ENCODE data around the gene KRT32.

KRT32 gene

DNA sequence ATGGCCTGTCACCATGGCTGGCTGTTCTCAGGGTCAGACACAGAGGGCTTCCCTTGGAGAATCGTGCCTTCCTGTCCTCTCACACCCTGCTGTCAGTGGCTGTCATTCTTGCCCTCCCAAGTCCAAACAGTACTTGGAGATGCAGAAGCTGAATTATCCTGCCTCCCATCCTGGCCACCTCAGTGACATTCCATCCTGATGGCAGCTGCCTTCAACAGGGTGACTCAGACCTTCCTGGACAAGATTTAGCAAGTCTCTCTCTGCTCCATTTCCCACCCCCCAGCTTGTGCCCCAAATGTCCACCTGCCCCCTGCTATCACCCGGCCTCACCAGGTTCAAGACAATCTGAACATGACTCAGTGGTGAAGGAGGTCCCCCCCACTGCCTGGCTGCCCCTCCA, 27.3 kb upstream of the KRT32 start:
- Histone ChIP-seq H3K4me1 (peaks cover 22% of the 10 kb centered on the region), H3K9me3 (no peaks in the 10 kb centered on the region), H4K20me1 (no peaks in the 10 kb centered on the region), H3K27ac (no peak overlapping the region), H3K4me2 (no peak overlapping the region), H3K9ac (no peak overlapping the region), H3K27me3 (no peaks in the 10 kb centered on the region), H3K4me3 (no peak overlapping the region), H3K36me3 (no peaks in the 10 kb centered on the region)
- no peak for TF ChIP-seq Cebpa-rat (IDR thresholded peaks at IDR 0.05)

DNA sequence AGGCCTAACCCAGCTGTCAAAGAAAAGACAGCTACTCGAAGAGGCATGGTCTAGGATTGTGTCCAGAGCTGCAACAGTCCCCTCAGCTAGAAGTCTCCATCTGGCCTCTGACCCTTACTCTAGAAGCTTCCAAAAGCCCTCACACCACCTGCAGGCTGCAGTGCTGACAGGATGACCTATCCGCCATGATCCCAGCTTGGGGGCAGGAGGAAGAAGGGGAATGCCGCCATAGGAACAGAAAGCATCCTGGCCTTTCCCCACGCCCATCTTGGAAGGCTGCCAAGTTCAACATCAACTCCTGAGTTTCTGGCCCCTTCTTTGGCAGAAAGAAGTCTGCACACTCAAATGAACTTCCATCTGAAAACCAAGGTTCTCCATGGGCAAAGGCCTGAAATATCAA, 25.6 kb upstream of the KRT32 start:
- H3K4me3 ChIP-seq, result no peak overlapping the region
- H3K4me1 ChIP-seq, result peaks cover 20% of the 10 kb centered on the region
- no peak for TF ChIP-seq Cebpa-rat (IDR thresholded peaks at IDR 0.05)
- no peaks in the 10 kb centered on the region for H3K36me3 ChIP-seq
- no peaks in the 10 kb centered on the region for H3K27me3 ChIP-seq
- H3K4me2 ChIP-seq, result no peak overlapping the region
- H4K20me1 ChIP-seq, result no peaks in the 10 kb centered on the region
- H3K27ac ChIP-seq, result no peak overlapping the region
- H3K9ac ChIP-seq, result no peak overlapping the region
- H3K9me3 ChIP-seq, result no peaks in the 10 kb centered on the region

DNA sequence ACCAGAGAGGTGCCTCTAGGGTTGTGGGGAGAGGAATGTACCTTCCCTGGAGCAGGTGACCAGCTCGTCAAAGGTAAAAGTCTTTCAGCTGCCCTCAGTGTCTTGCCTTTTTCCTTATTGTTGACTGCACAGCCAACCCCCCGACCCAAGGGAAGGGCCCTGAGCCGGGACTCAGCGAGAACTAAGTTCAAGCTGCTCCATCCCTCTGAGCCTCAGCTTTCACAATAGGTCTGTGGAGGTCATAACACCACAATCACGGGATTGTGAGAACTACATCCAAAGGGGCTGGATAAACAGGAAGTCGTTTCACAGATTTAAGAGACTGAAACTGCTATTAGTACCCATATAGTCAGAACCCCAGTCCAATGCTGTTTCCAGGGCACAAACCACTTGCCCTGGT, 25.2 kb upstream of the KRT32 start:
- TF ChIP-seq Cebpa-rat (IDR thresholded peaks at IDR 0.05), result no peak
- no peaks in the 10 kb centered on the region for H3K9me3 ChIP-seq
- no peaks in the 10 kb centered on the region for H4K20me1 ChIP-seq
- no peak overlapping the region for H3K9ac ChIP-seq
- no peaks in the 10 kb centered on the region for H3K27me3 ChIP-seq
- no peak overlapping the region for H3K4me2 ChIP-seq
- no peak overlapping the region for H3K4me3 ChIP-seq
- no peaks in the 10 kb centered on the region for H3K36me3 ChIP-seq
- H3K4me1 ChIP-seq, result peaks cover 16% of the 10 kb centered on the region
- no peak overlapping the region for H3K27ac ChIP-seq

DNA sequence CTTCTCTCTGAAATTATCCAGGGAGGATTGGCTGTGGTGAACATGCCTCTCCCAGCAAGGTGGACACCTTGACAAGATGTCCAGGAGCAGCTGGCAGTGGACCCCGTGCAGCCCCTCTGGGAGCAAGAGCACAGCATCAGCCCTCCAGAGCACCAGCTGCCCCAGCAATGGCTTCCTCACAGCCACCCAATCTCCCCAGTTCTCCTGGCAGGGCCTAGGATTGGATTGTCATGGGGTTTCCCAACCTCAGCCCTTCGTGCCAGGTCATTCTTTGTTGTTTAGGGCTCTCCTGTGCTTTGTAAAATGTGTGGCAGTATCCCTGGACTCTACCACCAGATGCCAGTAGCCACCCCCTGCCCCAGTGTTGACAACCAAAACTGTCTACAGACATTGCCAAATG, 24.3 kb upstream of the KRT32 start:
- TF ChIP-seq Cebpa-rat (IDR thresholded peaks at IDR 0.05), result no peak
- no peak overlapping the region for H3K27ac ChIP-seq
- H3K4me3 ChIP-seq, result no peak overlapping the region
- no peaks in the 10 kb centered on the region for H3K9me3 ChIP-seq
- no peaks in the 10 kb centered on the region for H4K20me1 ChIP-seq
- no peak overlapping the region for H3K4me2 ChIP-seq
- no peaks in the 10 kb centered on the region for H3K27me3 ChIP-seq
- no peaks in the 10 kb centered on the region for H3K36me3 ChIP-seq
- H3K9ac ChIP-seq, result no peak overlapping the region
- peaks cover 7% of the 10 kb centered on the region for H3K4me1 ChIP-seq

DNA sequence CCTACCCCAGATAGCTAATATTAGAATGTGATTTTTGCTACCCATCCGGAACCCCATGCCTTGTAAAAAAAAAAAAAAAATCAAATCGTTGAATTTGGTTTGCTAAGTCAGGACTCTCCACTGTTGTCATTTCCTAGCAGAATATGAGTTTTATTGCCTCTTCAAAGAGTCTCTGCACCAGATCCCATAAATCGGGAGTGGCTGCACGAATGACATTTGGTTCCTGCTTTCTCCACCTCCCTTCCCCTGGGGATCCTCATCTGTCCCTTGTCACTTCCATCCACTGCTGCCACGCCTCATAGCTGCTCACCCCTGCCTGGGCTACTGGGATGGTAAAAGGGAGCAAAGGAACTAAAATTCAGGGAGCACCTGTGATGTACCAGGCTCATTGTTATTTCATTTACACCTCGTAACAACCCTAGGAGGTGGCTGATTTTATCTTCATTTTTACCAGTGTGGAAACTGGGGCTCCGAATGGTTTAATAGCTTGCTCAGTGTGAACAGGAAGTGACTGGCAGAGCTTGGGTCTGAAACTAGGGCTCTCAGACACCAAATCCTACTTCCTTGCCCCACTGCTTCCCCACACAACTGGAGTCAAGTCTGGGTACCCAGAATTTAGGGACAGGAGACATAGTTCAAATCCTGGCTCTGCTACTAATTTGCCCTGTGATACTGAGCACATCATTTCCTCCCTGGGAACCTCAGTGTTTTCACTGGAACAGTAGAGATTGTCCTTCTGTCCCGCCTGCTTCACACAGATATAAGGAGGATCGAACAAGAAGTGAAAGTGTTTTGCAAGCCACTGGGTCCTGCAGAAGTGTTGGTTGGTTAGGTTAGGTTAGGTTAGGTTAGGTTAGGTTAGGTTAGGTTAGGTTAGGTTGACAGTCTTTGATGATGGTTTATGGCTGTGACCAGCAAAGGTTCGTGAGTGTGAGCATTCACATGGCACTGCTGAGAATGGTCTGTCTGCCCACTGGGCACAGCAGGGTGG, 23.1 kb upstream of the KRT32 start:
- Histone ChIP-seq H3K4me3 (no peak overlapping the region), H3K27me3 (no peaks in the 10 kb centered on the region), H3K27ac (no peak overlapping the region), H3K4me2 (no peak overlapping the region; the same call in 1 of the 2 replicates), H3K4me1 (peaks cover 6% of the 10 kb centered on the region), H3K9ac (no peak overlapping the region), H3K36me3 (no peaks in the 10 kb centered on the region), H4K20me1 (no peaks in the 10 kb centered on the region), H3K9me3 (no peaks in the 10 kb centered on the region)
- TF ChIP-seq Cebpa-rat (IDR thresholded peaks at IDR 0.05), result no peak

DNA sequence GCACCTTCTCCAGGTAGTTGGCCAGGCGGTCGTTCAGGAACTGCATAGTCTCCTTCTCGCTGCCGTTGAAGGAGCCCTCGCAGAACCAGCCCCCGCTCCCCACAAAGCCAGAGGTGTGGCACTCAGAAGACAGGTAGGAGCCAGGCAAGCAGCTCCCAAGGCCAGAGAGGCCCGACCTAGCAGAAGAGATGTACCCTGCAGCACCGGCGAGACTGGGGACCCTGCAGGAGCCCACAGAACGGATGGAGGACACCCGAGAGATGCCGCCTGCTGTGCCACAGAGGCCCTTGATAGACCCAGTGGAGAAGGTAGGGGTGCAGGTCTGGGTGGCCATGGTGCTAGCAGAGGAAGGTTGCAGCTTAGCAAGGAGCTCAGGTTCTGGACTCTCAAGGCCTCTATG, 22.3 kb upstream of the KRT32 start, which contains the start of gene KRT36:
Gene KRT36, minus strand, starts transcription at position 380 of the 400 bp plus-strand sequence. Its CDS starts 46 bp downstream, at position 334.
- Histone ChIP-seq H3K9ac (no peak within 1 kb of the TSS), H4K20me1 (no peaks in the 10 kb centered on the region), H3K27me3 (no peaks in the 10 kb centered on the region), H3K4me2 (no peak within 1 kb of the TSS; the same call in 1 of the 2 replicates), H3K4me1 (peaks cover 6% of the 10 kb centered on the region), H3K27ac (no peak within 1 kb of the TSS), H3K9me3 (no peaks in the 10 kb centered on the region), H3K36me3 (no peaks in the 10 kb centered on the region), H3K4me3 (no peak within 1 kb of the TSS)
- no peak for TF ChIP-seq Cebpa-rat (IDR thresholded peaks at IDR 0.05)

GRCh38 chr17:41486809-41487530, 19.8 kb upstream of the KRT32 start:
- TF ChIP-seq Cebpa-rat (IDR thresholded peaks at IDR 0.05), result no peak
- no peak overlapping the region for H3K9ac ChIP-seq
- no peak overlapping the region for H3K27ac ChIP-seq
- H3K4me2 ChIP-seq, result no peak overlapping the region
- H3K4me1 ChIP-seq, result peaks cover 6% of the 10 kb centered on the region
- no peaks in the 10 kb centered on the region for H3K27me3 ChIP-seq
- H4K20me1 ChIP-seq, result no peaks in the 10 kb centered on the region
- H3K9me3 ChIP-seq, result no peaks in the 10 kb centered on the region
- no peaks in the 10 kb centered on the region for H3K36me3 ChIP-seq
- no peak overlapping the region for H3K4me3 ChIP-seq

DNA sequence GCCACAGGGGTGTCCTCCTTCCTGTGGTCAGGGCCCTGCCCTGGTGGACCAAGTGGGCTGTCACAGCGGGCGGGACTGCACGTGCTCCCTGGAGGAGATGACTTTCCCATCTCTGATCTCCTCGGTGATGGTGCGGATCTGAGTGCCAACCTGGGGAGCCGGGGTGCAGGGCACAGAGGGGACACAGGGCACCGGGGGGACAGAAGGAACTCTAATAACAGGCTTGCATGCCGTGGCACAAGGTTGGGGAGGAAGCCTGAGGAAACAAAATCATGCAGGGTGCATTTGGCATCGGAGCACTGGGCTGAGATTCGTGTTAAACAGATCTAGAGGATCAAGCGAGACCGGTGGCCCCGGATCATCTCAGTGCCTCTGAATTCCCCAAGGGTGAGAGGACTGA, 19.1 kb upstream of the KRT32 start:
- no peaks in the 10 kb centered on the region for H3K9me3 ChIP-seq
- no peak overlapping the region for H3K9ac ChIP-seq
- no peaks in the 10 kb centered on the region for H4K20me1 ChIP-seq
- no peak overlapping the region for H3K4me3 ChIP-seq
- no peak for TF ChIP-seq Cebpa-rat (IDR thresholded peaks at IDR 0.05)
- H3K4me1 ChIP-seq, result peaks cover 6% of the 10 kb centered on the region
- H3K27me3 ChIP-seq, result no peaks in the 10 kb centered on the region
- H3K36me3 ChIP-seq, result no peaks in the 10 kb centered on the region
- H3K27ac ChIP-seq, result no peak overlapping the region
- no peak overlapping the region for H3K4me2 ChIP-seq

DNA sequence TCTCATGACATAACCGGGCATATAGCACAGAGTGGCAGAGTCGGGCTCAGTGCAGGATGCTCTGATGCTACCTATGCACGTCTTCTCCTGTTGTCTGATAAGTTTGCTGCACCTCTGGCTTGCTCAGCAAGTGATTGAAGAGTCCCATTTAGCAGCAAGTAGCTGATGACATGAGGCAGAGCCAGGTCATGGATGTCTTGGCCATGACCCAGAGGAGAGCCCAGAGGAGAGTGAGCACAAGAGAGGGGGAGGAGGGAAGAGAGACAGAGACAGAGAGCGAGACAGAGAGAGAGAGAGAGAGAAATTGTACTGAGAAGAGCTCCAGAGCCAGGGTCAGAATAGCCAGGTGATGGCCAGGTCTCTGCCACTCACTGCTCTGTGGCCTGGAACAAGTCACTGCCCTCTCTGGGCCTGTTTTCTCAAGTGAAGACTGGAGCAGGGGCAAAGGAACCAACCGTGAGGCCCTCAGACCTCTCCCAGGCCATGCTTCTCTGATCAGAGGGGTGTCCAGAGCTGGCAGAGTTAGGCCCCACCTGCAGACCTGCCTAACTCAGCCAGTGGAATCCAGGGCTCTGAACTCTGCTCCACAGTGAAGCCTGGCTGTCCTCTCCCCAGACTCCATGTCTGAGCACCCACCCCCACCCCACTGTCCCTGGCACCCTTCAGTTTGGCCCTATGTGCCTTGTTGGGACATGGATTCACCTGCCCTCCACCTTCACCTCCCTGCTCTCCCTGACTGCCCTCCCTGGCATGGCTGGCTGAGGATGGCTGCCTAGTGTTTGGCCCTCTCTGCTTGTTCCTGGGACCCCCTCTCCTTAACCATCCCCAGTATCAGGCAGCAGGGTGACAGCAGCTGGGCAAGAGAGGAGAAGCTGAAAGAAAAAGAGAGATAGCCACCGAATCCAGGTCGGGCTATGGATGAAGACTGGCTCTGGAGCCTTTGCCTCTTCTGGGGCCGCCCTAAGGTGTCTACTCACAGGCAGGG, 18.0 kb upstream of the KRT32 start:
- no peaks in the 10 kb centered on the region for H4K20me1 ChIP-seq
- no peak overlapping the region for H3K4me3 ChIP-seq
- no peaks in the 10 kb centered on the region for H3K27me3 ChIP-seq
- H3K27ac ChIP-seq, result no peak overlapping the region
- no peak overlapping the region for H3K4me2 ChIP-seq
- no peaks in the 10 kb centered on the region for H3K36me3 ChIP-seq
- peaks cover 4% of the 10 kb centered on the region for H3K4me1 ChIP-seq
- H3K9me3 ChIP-seq, result no peaks in the 10 kb centered on the region
- H3K9ac ChIP-seq, result no peak overlapping the region
- TF ChIP-seq Cebpa-rat (IDR thresholded peaks at IDR 0.05), result no peak
